ENCODE data around the gene CYSTM1.
"Not testable (repeated sequence)": the region's sequence is repeated elsewhere in the genome, so short reads cannot be mapped to it uniquely, and the experiment has no call there.

Gene CYSTM1

DNA sequence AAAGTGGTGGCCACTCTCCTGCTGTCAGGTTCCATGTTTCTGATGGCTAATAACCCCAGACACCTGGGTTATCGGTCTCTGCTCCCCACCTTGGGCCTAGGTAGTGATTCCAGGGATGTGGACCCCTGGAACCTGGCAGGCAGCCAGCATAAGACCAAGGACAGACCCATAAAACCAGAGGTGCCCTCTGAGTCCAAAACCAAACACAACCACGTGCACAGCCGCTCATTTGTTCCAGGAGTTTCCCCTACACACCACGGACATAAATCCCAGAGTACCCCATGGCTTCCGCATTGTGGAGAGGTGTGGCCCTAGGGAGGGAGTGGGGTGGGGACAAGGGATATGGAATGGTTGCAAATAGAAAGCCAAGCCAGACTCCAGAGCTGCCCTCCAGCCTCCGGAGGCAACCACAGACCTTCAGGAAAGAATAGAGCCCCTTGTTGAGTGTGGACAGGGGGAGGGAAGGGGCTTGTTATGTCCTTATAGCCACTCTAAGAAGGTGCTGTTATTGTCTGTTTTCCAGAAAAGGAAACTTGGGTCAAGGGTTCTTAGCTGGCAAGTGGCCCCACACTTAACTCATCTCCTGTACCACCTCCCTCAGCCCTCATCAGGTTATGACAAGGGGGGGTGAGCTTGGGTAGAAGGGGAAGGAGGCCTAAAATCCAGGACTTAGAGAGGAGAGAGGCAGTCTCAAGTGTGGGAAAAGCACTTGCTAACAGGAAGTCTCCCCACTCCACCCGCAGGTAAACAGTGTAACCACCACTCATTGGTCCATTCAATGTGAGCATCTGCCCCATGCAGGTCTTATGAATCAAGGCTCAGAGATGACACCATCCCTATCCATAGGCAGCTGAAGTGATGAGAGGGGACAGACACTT, 23.6 kb upstream of the CYSTM1 start:
- no peak for DNase-seq

DNA sequence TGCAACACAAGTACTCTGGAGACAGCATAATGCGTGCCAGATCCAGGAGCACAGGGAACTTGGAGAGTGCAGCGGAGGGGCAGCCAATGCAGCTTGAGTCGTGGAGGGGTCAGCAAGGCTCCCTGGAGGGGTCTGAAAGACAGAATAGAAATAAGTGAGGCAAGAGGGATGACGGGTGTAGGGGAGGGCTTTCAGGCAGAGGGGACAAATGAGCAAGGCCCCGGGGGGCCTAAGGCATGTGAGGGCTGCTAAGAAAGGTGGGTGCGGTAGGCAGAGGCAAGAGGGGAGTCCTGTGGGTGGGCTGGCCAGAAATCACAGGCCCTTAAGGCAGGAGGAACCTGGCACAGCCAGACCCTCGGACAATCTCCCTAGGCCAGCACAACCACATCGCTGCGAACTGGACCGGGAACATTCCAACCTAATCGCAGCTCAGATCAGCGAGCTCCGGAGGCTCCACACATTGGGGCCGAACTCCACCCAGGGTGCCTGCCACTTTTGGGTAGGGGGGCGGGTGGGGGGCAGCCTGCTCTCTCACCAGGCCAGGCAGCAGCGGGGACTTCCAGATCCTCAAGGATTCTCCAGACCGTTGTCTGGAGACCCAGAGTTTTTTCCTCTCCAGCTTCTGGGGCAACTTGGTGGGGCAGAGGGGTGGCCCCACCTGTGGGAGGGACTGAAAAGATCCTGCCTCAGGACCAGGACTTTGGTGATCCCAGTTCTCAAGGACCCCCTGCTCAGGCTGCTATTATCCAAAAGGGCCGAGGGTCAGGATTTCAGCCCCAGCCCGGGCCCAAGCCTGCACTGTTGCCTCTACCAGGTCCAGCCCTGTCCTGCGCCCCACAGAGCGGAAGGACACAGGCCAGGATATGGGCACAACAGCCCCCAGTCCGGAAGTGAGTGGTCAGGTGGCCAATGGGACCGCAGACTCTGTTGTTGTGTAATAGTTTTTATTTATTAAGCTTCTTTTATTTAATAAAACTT, 22.7 kb upstream of the CYSTM1 start:
- no peak for DNase-seq

DNA sequence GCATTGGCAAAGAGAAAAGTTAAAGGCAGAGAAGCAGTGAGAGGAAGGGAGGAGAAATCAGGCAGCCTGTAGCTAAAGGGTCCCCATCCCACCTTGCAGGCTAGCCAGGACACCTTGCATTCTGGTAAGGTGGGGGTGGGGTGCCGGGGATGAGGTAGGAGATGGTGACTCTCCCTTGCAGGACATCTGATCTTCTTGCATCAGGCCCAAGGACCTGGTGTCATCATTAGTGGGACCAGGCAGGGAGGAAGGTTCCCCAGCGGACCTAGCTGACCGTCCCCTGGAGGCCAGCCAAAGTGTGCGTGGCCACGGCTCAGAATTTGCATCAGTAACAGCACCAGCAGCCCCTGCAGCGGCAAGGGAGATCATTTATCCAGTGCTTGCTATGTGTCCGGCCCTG, 21.7 kb upstream of the CYSTM1 start:
- DNase-seq = no peak

DNA sequence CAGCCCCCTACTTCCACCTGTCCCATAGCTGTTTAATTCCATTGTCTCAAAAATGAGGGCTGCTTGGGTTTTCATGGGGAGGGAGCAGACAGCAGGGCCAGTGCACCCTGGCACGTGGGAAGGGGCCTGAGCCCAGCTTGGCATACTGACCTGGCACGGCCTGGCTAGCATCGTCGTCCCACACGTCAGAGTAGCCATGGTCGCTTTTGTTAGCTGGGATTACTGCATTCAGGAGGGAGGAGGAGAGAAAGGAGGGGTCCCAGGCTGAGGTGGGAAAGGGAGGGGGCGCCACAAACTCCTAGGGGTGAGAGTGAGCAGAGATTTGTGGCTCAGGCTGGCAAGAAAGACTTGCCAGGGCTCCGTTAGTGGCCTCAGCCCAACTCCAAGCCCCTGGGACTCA, 21.1 kb upstream of the CYSTM1 start:
- DNase-seq = no peak

GRCh38 chr5:140154710-140155381, 20.1 kb upstream of the CYSTM1 start:
- not testable (repeated sequence) for DNase-seq

- peak; percentile 90 to 91 for DNase-seq
Measured at GRCh38 chr5:140157032-140157781, 17.8 kb upstream of the CYSTM1 start.

GRCh38 chr5:140159014-140159927, 15.7 kb upstream of the CYSTM1 start:
- no peak for DNase-seq

GRCh38 chr5:140162275-140162674, 12.7 kb upstream of the CYSTM1 start:
- DNase-seq = no peak

DNA sequence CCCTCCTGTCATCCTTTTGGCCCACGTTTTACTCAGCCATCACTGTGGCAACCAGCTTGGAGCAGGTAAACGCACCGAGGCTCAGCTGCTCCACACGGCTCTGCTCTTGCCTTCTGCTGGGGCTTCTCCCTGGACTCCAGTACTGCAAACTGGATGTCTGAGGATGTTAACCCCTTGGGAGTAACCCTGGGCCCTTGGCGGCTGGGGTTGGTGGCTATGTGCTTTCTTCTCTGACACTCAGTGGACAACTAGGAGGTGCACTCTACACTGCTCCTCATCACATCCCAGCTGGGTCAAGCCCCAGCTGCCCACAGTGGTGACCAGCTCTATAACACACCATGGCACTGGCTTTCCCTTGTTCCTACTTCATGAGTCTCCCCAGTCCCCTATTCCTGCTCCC, 12.2 kb upstream of the CYSTM1 start:
- DNase-seq = no peak

GRCh38 chr5:140165101-140165922, 9.7 kb upstream of the CYSTM1 start:
- DNase-seq = no peak

- DNase-seq = no peak
Measured at GRCh38 chr5:140165923-140166270, 9.1 kb upstream of the CYSTM1 start.

- DNase-seq = no peak
Measured at GRCh38 chr5:140166911-140167310, 8.1 kb upstream of the CYSTM1 start.

DNA sequence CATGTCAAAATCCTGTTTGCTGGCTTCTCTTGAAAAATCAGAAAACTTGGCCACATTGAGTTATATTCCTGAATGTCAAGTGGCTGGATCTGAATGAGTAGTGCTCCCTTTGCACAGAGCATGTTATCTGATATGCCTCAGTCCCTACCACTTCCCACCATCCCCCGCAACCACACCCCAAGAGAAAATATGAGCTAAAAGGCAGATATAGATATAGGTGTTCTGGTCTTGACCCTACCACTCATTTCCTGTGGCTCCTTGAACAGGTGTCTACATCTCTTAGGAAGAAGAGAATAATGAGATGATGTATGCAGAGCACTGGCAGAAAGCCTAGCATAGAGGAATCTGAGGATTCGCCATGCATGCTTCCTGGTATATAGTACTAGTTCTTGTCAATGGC, 6.6 kb upstream of the CYSTM1 start:
- DNase-seq = no peak

- DNase-seq = no peak
Measured at GRCh38 chr5:140169410-140169809, 5.6 kb upstream of the CYSTM1 start.

- DNase-seq = no peak
Measured at GRCh38 chr5:140172483-140172882, 2.5 kb upstream of the CYSTM1 start.

GRCh38 chr5:140174014-140174413, 974 bp upstream of the CYSTM1 start:
- DNase-seq = no peak

- peak; percentile 71 for DNase-seq
Measured at GRCh38 chr5:140175367-140176030, 511 bp downstream of the CYSTM1 start.

GRCh38 chr5:140176031-140176387, 1.0 kb downstream of the CYSTM1 start:
- DNase-seq = no peak

DNA sequence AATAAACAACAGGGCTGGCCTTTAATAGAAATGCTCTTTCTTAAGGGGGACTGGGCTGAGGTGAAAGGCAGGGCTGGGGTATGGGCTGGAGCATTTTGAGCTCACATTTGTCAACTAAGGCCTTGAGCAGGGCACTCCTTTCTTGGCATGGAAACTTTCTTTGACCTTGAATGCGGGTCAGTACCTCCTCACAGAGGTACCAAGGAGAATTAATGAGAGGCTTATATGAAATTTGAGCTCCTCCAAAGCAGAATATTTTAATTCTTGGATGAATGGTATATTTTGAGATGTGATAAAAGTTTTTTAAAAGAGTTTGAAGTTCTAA, 3.1 kb downstream of the CYSTM1 start:
- no peak for DNase-seq

DNA sequence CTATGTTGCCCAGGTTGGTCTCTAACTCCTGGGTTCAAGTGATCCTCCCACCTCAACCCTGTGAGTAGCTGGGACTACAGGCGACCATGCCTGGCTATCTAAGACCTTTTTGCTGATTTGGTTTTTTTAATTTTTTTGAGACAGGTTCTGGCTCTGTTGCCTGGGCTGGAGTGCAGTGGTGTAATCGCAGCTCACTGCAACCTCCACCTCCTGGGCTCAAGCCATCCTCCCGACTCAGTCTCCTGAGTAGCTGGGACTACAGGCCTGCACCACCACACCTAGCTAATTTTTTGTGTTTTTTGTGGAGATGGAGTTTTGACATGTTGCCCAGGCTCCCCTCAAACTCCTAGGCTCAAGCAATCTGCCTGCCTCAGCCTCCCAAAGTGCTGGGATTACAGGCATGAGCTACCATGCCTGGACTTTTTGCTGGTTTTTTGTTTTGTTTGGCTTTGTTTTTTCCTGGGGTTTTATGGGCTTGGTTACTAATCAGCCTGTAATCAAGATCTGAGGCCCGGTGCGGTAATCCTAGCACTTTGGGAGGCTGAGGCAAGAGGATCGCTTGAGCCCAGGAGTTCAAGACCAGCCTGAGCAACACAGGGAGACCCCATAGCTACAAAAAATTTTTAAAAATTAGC, 3.6 kb downstream of the CYSTM1 start:
- no peak for DNase-seq

Measured in stimulated activated CD4-positive, alpha-beta T cell treated with anti-CD3 and anti-CD28 coated beads, Interleukin-2, amount 100 ng/mL, for 24 hours (primary cell).